NCI-H2107 (cell line): ENCODE data around the gene LKAAEAR1.

ENCODE experiments used
- DNase-seq: peaks from one replicate; lab custom pipeline; 2025; lab: John Stamatoyannopoulos, UW

The LKAAEAR1 gene

DNA sequence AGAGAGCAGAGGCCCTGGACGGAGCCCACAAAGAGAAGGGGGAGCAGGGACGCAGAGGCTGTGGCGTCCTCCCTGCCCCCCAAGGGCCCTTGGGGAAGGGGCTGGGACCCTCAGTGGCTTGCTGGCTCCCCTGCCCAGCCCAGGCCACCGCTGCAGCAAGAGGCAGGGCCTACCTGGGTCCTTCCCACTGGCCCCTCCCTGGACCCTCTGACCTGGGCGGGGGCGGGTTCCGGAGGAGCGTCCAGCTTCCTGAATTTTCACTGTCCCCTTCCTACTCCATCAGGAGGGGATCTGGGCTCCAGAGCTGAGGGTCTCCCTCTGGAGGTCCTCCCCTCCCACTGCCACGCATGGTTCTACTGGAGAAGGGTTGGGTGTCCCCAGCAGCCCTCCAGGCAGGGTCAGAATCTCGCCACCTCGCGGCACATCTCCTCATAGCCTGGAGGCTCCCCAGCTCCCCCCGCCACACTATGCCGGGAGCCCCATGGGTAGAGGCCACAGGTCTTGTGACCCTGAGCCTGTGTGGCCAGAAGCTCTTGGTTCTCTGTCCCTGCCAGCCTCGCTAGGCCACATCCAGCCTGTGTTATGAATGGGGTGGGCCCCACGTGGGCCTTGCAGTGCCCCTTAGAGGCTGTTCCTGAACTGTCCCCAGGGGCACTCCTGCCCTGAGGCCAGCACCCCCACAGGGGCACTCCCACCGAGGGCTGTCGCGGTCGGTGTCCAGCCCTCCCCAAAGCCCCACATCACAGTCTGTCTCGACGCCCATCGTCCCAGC, 33.8 kb downstream of the LKAAEAR1 start:
- no peak for DNase-seq

- no peak for DNase-seq
Observed at GRCh38 chr20:64049878-64050260, 34.3 kb downstream of the LKAAEAR1 start.

GRCh38 chr20:64049060-64049877, 34.9 kb downstream of the LKAAEAR1 start, which contains the start of gene SOX18:
Gene SOX18, minus strand, starts transcription at chr20:64049639. Its CDS starts 123 bp downstream, at chr20:64049516.
- DNase-seq = no peak

DNA sequence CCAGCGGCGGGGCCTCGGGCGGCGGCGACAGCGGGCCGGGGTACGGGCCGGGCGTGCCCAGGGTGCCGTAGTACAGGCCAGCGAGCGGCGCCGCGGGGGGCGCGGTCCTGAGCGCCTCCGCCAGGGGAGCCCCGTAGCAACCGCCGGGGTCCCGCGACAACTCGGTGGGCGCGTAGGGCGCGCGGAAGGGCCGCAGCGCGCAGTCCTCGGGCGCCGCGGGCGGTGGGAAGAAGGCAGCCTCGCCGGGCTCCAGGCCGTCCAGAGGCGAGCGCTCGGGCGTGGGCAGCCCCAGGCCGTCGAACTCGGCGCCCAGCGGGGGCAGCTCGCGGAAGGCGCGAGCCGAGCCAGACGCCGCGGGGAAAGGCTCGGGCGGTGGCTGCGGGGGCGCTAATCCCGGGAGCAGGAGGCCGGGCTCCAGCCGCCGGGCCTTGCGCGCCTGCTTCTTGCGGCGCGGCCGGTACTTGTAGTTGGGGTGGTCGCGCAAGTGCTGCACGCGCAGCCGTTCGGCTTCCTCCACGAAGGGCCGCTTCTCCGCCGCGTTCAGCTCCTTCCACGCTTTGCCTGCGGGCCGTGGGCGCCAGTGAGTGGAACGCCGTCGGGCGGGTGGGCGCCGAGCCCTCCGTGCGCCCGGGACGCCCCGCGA, 35.7 kb downstream of the LKAAEAR1 start:
- no peak for DNase-seq

- no peak for DNase-seq
Observed at GRCh38 chr20:64047968-64048401, 36.2 kb downstream of the LKAAEAR1 start.

DNA sequence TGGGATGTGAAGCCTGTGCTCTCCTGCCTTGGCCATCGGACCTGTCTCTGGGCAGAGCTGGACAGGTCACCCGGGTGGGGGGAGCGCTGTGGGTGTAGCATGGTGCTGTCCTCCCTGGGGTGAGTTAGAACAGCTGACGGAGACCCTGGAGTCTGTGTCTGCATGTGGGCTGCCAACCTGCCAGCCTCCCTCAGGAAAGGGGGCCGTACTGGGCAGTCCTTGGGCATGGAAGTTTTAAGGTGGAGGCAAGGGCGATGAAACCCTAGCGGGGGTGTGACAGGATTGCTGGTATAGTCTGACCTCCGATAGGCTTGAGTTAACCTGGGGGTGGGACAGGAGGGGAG, 37.2 kb downstream of the LKAAEAR1 start:
- no peak for DNase-seq

DNA sequence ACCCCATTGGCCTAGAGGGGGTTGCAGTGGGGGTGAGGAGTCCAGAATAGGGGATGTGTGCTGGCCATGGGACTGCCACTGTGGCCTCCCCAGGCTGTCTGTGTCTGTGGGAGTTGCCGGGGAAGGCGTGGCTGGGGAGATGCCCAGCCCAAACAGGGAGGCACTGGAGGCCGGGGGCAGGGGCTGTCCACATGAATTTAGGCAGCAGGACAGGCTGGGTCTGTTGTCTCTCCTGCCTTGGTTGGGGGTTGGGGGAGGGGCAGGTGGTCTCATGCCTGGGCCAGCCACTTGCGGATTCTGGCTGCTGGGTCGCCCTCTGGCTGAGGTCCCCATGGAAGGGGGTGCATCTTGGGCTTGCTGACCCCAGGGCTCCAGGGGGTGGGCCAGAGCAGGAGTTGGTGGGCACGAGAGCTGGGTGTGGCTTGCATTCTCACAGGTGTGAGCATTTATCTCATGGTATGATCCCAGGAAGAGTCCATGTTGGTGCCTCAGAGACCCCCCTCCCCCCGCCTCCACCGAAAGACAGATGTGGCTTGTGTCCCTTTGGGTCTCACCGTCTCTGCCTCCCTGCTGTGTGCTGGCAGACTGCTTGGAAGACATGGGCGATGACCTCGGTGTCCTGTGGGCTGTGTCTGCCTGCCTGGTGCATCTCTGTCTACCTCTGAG, 38.7 kb downstream of the LKAAEAR1 start:
- no peak for DNase-seq

- DNase-seq = no peak
Observed at GRCh38 chr20:64044484-64045247, 39.5 kb downstream of the LKAAEAR1 start.

GRCh38 chr20:64043768-64044167, 40.4 kb downstream of the LKAAEAR1 start:
- no peak for DNase-seq

- no peak for DNase-seq
Observed at GRCh38 chr20:64042054-64042781, 42.0 kb downstream of the LKAAEAR1 start.

- DNase-seq = no peak
Observed at GRCh38 chr20:64041781-64042053, 42.5 kb downstream of the LKAAEAR1 start.

DNA sequence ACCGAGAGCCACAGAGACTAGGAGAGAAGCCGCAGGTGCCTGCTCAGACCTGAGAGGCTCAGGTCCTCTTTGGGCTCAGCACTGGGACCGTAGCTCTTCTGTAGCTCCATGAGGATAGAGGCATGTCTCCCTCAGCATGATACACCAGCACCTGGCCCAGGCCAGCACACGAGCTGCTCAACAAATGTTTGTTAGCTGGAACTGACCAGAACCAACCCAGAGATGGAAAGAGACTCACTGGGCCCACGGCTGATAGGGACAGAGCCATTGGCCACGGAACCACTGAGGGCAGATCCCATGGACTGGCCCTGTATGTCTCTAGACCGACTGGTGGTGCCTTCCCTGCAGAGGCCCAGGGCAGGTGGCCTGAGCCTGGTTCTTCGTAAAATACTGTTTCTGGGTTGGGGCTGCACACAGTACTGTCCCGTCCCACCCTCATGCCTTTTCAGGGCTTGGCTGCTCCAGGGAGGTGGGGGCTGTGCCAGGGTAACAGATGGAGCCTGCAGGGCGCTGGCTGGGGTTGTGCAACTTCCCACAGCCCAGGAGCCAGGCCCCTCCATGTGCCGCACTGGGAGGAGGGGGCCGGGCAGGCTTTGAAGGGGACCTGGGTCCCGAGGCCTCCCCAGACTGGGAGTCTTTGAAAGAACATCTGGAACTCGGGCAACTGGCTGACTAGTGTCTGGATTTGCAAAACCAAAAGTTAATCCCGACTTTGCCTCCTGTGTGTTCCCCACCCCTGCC, 43.0 kb downstream of the LKAAEAR1 start:
- DNase-seq = no peak

- DNase-seq = no peak
Observed at GRCh38 chr20:64040231-64041039, 43.8 kb downstream of the LKAAEAR1 start.

DNA sequence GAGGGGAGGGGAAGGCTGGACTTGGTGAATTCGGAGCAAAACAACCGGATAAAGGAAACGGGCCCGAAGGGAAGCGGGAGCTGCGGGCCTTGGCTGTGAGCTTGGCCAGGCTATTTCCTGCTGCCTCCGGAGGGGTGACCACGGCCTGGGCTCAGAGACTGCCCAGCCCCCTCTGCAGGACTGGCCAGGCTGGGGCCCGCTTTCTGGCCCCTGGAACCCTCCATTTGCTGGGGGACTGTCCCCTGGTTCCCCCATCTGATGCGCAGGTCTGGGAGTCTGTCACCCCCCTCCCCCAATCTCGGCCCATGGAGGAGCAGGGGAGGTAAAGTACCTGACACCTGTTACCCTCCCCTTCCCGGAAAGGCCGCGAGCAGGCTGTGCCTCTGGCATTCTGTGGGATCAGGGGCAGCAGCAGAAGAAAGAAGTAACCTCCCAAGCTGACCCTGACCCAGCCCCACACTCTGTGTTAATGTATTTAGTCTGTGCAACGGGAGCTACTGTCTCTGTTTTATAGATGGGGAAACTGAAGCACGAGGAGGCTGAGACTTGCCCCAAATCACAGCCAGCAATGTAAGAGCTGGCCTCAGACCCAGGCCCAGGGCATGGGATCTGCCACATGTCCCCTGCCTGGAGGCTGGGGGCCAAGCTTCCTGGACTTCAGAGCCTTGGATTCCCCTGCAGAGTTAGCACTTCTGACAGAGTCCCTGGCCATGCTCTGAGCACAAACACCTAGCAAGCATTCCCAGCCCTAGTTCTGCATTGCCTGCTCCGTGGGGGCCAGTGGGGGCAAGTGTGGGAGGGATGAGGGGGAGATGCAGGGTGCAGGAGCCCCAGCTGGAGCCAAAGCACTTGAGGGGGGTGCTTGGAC, 44.7 kb downstream of the LKAAEAR1 start:
- DNase-seq = no peak

DNA sequence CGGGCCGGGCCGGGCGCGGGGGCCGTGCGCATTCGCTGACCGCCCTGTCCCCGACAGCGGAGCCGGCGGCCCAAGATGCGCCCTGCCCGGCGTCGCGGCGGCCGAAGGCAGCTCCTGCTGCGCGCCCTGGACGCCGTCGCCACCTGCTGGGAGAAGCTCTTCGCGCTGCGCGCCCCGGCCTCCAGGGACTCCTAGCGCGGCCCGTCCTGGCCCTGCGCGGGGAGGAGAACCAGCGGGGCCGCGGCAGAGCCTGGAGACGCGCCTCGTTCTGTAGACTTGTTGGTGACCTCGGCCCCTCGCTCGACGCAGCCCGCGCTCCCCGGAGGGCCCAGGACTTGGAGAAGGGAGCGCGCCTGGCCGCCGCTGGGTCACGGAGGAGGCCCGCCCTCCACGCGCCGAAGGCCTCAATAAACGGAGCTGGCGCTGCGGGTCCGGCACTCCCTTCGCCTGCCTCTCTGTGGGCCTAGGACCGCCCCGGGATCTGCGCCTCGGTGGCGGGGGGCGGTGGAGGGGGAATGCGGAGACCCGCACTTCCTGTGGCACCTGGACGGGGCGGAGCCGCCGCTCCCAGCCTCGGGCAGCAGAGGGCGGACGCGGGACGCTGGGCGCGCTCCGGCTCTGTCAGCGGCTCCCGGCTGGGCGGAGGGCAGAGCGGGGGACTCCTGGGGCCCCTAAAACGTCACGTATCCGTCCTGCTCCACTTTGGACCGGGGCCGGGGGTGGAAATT, 45.5 kb downstream of the LKAAEAR1 start:
- peak; percentile 68 for DNase-seq

DNA sequence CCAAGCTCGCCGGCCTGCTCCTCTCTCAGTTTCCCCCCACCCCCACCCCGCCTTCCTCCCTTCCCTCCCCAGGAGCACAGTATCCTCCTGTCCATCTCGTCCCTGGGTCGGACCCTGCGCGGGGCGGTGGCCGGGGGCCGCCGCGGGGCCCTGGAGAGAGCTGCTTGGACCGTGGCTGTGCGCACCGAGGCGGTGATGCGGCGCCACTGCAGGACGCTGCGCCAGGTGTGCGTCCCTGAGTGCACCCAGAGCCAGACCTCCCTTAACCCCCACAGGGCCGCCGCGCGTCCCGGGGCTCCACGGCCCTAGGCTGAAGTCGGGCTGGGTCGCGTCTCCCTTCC, 46.0 kb downstream of the LKAAEAR1 start:
- DNase-seq = no peak

DNA sequence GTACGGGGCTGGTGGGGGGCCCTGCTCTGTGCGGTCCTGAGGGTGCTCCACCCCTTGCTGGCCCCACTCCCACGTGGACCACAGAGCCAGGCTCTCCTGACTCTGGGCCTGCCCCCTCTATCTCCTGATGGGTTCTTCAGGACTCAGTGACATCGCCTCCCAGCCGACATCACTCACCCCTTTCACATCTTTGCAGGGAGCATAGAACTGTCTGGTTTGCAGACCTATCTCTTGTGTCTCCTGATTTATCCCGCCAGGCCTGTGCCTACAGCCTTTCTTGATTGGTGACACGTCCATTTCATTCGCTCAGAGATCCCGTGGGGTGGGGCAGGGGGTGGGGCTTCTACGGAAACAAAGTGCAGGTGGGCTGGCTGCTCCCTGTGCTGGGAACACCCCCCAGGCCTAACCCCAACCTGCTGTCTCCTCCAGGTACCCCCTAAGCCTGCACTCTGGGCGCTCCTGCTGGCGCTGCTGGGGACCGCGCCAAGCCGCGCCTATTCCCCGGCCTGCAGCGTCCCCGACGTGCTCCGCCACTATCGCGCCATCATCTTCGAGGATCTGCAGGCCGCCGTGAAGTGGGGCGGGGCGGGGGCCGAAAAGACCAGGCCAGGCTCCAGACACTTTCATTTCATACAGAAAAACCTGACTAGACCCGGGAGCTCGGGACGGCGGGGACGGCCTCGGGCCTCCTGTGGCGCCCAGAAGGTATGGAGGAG, 46.5 kb downstream of the LKAAEAR1 start:
- DNase-seq = no peak

GRCh38 chr20:64037199-64037497, 47.0 kb downstream of the LKAAEAR1 start:
- no peak for DNase-seq
